Suppressor macrophage (primary cell): ENCODE measurements around the gene LY6G5C.
A peak's percentile ranks its signal among the peaks of the same experiment; 100 is the strongest.
"Not testable (repeated sequence)": the region's sequence is repeated elsewhere in the genome, so short reads cannot be mapped to it uniquely, and the experiment has no call there.

ENCODE experiments used
- DNase-seq, 4 experiments: peaks; one replicate each; pipeline ENCODE4 v3.0.0-alpha.2; 2020 to 2022

The LY6G5C gene

GRCh38 chr6:31715022-31715958 is 34.4 kb upstream of the LY6G5C start, which contains the start of gene LY6G6D:
Gene LY6G6D (plus strand): TSS chr6:31715348. CDS start chr6:31715356, 8 bp downstream.
- DNase-seq: no peak

- DNase-seq: peak in 2 of 4 experiments; percentile 20 to 29
Observed at GRCh38 chr6:31713991-31714684, 33.3 kb upstream of the LY6G5C start.

DNA sequence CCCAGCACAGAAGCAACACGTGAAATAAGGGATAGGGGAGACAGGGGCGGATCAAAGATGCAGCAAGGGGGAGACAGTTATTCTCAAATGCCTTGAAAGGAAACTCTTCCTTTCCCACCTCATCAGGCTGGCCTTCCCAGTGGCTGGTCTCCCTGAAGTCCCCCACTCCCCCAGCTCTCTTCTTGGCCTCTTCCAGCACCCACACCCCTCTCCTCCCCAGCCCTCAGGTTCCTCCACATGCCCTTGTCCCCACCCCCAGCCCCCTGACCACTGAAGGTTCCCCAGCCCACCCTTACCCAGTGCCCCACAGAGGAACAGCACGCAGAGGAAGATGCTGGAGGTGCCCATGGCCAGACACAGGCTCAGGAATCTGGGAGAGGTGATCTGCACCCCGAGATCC is 32.6 kb upstream of the LY6G5C start:
- peak in 1 of 4 experiments; percentile 1 for DNase-seq

DNA sequence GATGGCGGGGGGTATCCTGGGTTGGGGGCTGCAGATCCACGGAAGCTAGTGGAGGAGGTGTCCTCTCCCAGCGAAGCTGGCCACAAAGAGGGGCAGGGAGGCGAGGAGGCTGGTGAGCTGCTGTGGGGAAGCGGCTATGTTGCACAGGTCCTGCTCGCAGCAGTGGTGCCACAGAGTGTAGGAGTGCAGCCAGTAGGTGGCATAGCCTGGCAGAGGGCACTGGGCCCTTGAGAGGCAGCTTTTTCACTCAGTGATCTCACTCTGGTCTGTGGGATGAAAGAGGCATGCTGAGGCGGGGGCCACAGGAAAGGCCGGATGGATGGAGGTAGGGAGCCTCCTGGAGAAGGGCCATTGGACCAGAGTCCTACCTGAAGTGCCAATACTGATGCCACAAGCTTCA is 31.4 kb upstream of the LY6G5C start:
- peak in 3 of 4 experiments; percentile 49 to 63 (median 57) for DNase-seq

DNA sequence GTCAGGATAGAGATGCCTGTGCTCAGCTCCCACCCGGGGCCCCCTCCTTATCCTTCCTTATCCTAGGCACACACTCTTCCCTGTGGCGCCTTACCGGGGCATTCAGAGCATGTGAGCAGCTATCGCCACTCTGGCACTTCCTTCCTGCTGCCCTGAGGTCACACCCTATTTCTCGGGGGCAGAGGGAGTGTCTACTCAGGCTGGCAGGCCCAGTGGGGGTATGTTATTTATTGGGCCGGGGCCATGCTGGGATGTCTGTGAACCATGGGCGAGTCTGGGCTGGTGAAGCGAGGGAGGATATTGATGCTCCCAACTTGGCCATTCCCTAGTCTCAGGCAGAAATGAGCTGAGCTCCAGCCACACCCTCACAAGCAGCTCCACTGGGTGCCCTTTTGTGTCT is 30.4 kb upstream of the LY6G5C start:
- peak; percentile 37 to 61 (median 56) for DNase-seq

GRCh38 chr6:31710523-31711219 is 29.8 kb upstream of the LY6G5C start:
- no peak for DNase-seq

GRCh38 chr6:31709157-31709556 is 28.3 kb upstream of the LY6G5C start:
- not testable (repeated sequence) for DNase-seq

DNA sequence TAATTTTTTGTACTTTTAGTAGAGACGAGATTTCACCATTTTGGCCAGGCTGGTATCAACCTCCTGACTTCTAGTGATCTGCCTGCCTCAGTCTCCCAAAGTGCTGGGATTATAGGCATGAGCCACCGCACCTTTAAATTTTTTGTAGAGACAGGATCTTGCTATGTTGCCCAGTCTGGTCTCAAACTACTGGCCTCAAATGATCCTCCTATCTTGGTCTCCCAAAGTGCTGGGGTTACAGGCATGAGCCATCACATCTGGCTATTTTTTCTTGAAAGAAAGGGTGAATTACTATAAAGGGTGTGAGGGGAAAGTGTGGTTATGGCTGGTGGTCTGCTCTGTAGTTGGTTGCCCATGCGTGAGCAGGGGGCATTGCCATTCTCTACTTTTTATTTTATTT is 27.4 kb upstream of the LY6G5C start:
- DNase-seq: no peak

GRCh38 chr6:31707701-31708100 is 26.8 kb upstream of the LY6G5C start:
- DNase-seq: no peak

- DNase-seq: no peak
Observed at GRCh38 chr6:31706599-31706998, 25.7 kb upstream of the LY6G5C start, which contains the start of gene LY6G6F. Gene LY6G6F (plus strand): TSS chr6:31706866. CDS start chr6:31706907, 41 bp downstream.

DNA sequence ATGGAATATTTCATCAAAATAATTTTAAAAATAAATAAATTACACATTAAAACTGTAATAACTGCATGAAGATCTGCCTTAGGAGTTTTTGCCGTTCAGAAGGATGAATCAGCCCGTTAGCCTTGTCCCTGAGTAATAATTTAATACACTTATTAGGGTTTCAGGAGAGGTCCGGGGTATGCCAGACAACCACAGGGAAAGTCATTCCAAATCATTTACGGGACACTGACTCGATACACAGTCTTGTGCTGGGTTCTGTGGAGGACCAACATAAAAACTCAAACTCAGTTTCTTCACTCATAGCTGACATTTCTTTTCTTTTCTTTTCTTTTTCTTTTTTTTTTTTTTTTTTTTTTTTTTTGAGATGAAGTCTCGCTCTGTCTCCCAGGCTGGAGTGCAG is 25.1 kb upstream of the LY6G5C start:
- DNase-seq: no peak

DNA sequence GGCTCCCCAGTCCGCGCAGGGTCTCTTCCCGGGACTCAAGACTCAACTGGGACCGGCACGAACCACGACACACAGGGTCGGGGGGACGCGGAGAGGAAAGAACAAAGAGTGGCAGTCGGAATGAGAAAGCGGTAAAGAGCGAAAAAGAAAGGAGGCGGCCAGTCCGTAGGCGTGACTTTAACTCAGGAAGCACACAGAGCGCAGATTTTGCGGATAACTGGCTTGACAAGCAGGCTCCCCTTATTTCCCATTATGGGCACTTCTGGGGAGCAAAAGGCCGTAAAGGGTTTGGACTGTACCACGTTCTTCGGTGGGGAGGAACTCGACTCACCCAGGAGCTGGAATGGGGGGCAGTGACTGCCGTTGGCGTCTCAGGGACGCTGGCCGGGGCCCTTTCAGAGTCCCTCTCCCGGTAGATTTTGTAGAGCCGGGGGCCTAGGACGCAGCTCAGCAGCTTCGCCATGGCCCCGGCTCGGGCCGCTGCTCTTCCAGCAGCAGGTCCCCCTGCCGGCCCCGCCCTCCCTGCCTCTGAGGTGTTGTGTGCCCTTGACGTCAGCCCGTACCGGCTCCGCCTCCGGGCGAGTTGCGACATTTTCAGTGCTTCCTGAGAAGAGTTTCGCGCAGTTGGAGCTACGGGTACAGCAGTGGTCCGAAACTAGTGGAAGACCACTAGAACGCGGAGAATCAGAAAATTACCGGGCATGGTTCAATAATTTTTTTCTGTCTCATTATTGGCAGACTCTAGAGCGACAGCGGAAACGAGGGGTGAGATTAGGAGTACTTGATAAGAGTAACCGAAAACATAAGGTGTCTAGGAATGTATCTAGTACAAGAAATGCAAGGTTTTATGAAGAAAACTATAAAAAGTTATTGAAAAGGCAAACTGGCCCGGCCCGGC is 22.2 kb upstream of the LY6G5C start, which contains the start of gene ABHD16A:
ABHD16A (minus strand) TSS at position 506 of the 898 bp plus-strand sequence; CDS start at position 463, 43 bp downstream.
- peak; percentile 98 to 99 (median 99) for DNase-seq

- DNase-seq: no peak
Observed at GRCh38 chr6:31702405-31702818, 21.5 kb upstream of the LY6G5C start.

DNA sequence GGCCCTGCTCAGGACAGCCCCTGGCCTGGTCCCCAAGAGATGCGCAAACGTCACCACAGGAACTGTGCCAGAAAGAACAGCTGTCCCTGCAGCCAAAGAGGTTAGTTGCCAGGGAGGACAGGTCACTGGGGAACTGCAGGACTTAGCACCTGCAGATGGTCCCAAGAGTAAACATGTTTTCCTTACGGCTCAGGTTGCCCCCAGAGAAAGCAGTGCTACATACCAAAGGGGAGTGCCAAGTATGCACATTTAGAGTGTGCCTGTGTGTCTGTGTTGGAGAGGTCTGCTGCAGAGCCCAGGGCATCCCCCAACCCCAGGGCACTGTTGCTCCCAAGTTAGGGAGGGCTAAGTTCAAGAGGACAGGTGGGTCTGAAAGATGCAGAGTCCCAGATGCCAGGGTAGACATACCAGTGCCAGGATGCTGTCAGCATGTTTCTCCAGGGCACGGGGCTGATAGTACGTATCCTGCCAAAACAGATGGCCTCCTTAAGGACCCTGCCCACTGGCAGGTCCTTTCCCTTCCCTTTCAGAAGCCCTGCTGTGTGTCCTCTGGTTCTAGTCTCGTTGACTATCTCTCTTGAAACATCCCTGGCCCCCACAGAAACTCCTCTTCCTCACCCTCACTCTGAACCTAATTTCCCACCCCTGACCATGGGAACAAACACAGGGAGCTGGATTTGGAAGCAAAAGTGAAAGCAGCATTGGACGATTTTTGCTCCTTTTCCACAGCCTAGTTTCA is 21.0 kb upstream of the LY6G5C start:
- no peak for DNase-seq

- no peak for DNase-seq
Observed at GRCh38 chr6:31700740-31701401, 20.0 kb upstream of the LY6G5C start.

DNA sequence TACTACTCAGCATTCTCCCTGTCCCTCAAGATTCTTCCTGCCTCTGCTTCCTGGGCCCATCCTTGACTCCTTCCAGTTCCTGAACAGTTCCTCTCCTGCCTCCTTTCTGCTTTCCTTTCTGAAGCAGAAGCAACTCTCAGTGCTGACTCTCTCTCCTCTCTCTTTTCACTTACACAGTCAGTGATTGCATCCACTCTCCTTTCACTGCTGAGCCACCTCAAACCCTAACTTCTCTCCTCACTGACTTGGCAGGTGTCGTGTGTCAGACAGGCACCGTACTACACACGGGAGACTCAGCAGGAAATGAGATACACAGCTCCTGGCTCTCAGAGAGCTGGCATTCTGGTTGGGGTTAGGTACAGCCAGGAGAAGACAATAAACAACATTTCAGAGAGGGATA is 16.7 kb upstream of the LY6G5C start:
- no peak for DNase-seq

DNA sequence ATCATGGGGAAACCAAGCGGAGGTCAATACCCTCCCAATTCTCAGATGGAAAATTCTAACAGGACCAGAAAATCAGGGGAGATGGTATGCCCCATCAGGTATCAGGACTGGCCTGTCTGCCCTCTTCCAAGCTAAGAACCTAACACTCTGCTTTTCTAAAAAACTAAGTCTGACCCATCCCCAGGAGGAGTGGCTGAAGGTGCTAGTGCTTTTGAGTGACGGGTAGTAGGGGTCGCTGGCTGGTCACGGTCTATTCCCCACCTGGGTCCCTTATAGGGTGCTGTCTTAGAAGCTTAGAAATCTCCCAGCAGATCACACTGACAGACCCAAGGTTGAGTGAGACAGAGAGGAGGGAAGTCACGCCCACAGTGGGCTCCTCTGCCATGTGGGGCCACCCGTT is 12.7 kb upstream of the LY6G5C start:
- peak in 1 of 4 experiments; percentile 31 for DNase-seq

DNA sequence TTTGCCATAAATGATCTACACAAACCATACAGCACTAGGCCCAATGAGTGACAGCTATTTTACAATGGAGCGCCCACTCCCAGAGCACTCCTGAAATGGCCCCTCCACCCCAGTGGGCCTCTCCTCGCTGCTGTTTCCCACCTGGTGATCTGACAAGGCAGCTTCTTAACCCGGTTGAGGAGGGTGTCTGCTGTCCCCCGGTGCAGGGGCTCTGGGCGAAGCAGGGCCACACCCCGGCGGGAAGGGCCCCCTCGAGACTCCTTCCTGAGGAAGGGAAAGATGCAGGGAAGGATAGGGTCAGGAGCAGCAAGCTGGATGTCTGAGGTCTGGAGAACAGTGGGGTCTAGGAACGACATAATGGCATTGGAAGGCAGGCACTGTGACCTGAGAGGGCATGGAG is 12.0 kb upstream of the LY6G5C start:
- no peak for DNase-seq

DNA sequence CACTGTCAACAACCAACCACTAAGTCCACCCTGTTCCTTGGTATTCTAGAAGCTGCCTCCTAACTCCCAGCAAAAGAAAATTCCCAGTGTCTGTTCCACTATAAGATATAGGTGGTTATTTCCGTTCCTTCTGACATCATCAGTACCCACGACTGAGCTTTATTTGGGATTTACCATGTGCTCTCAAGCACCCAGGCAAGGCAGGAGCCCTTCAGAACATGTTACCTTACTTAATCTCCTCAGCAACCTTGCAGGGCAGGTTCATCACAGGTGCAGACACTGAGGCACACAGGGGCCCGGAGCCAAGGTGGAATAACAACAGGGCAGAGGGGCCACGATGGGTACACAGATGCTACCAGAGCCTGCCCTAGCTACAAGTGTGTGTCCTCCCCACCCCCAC is 11.5 kb upstream of the LY6G5C start:
- DNase-seq: no peak

DNA sequence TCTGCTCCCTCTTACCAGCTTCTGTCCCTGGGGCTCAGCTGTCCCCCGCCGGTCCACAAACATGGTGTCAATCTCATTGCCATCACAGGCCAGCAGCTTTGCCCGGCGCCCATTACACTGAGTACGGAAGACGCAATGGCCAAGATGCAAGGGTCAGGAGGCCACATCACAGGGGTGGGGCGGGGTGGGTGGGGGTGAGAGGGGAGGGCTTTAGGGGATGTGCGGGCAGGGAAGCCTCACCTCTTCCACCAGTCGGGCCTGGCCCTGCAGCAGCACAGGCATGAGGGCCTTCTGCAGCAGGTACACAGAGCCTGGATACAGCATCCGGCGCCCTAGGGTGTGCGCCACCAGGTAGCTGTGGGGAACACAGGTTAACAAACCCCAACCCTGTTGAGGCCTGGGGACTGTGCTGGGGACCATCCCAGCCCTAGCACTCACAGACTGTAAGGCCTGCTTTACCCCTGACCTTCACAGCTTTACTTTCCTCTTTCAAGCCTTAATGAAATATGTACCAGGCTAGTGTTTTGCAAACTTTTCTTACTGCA is 10.8 kb upstream of the LY6G5C start:
- no peak for DNase-seq
